GM21526 (cell line): ENCODE data around the gene MLF1.

ENCODE experiments used
- ATAC-seq: cut with Tn5 transposase; IDR thresholded peaks from one replicate; pipeline ENCODE4 v1.9.1; 2021; ENCODE audit warnings: moderate library complexity; ENCODE audit not compliant: unreplicated experiment, low FRiP score

The MLF1 gene

DNA sequence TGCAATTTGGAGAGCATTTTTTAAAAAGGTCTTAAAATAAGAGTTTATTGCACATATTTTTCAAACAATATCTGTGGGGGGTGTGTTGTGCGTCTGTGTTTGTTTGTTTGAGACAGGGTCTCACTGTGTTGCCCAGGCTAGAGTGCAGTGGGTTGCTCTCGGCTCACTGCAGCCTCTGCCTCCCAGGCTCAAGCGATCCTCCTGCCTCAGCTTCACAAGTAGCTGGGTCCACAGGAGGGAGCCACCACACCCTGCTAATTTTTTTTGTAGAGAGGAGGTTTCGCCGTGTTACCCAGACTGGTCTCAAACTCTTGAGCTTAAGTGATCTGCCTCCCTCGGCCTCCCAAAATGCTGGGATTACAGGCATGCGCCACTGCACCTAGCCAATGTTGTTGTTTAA is 2.7 kb downstream of the MLF1 start:
- no peak for ATAC-seq

DNA sequence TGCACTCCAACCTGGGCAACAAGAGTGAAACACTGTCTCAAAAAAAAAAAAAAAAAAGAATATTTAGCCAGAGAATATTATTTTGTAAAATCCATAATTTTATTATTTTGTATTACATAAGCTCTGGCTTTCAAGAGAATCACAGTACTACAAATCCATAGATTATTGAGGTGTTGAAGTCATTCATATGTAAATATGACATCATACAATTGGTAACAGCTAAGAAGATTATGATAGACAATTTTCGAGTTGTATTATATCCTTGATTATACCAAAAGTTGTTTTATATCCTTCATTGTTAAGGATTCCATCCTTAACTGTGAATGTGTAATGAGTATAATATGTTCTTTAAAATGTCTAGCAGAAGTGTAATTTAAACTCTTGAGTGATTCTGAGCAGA is 3.7 kb downstream of the MLF1 start:
- ATAC-seq = no peak

GRCh38 chr3:158590223-158590622 is 19.2 kb downstream of the MLF1 start:
- ATAC-seq = no peak

DNA sequence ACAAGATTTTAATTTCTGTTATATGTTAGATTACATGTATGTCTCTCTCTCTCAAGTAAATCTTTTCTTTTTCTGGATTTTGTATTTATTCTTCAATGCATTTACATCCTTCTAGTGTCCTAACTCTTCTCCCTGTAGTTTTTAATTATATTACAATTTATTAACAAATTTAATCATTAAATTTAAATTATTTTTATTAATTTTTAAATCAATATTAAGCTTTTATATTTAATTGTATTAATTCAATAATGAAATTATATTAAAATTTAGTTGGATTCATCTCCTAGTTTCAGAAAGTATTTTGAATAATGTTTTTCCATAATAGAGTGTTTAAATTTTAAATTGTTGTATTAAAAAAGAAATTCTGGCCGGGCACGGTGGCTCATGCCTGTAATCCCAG is 29.8 kb downstream of the MLF1 start:
- ATAC-seq = no peak

DNA sequence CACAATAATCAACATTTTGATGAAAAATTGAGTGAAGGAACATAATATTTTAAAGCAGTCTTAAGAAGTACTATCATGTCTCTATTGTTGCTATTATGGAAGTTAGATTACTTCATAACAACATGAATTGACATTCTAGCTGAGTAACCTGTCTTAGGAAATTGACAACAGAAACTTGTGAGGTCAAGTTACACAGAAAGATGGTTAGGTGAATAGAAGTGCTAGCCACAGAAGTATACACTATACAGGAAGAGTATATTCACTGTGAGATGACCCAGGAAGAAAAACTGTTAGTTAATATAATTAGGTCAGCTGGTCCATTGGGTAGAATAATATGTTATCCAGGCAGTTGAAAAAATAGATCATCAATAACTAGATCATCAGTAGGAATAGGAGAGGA is 31.2 kb downstream of the MLF1 start:
- no peak for ATAC-seq

DNA sequence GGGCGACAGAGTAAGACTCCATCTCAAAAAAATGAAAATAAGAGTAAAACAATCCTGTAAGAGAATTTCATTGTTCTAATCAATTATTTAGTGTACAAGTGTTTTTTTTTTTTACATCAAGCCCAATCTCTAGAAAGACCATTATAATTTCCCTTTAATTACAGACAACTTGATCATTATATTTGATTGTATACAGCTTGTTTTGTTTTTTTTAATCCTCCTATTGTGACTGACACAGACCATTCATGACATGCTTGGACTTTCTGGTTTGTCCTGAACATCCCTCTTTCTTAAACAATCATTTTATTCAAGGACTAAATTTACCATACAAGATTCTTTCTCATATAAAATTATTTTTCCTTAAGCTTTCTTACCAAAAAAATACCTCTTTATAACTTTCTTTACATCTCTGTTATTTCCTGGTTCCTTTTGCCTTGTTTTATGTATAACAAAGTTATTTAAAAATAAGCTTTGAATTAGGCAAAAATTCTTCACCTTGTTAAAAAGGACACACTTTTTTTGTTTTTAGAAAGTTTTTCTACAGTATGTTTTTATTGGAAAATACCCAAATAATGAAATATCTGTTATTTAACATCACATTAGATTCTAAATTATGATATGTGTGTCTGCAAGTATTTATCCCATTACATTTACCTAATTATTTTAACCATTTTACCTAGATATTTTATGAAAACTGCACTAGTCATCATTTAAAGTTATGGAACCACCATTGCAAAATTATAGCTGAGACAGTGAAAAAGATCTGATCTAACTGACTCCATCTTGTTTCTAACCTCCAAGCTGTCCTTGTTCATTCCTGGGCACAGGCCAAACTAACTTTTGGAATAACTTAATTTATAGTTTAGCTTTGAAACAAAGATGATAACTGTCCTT is 47.2 kb downstream of the MLF1 start:
- ATAC-seq = no peak

DNA sequence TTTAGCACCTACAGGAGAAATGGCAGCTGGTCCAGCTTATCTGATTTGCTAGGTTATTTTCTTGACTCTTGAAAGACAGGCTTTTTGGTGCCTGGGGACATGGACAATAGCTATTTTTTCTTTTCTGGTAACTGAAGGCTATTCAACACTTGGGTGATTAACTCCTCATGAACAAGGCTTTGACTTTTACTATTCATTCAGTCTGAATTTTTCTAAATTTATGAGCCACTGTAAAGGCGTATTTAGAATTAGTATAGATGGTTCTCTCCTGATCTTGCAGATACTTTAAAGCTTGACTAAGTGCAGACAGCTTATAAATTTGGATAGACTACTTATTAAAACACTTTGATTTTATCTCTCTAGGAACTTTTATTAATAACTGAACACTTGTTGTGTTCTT is 54.9 kb downstream of the MLF1 start:
- no peak for ATAC-seq

- no peak for ATAC-seq
Observed at GRCh38 chr3:158631981-158632380, 61.0 kb downstream of the MLF1 start.

DNA sequence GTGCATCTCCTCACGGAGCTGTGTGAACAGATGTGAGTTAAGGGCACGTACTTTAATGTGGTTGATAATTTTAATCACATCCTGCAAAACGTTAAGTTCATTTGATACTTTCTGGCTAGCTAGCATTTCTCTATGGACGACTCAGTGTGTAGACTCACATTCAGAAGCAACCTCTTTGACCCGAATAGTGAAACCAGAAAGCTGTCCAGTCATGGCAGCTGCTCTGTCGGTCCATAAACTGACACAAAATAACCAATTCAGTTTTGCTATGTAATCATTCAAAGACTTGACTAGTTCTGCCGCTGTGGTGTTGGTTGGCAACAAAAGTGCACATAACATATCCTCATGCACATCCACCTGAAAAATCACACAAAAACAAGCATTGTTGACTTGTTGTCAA is 69.7 kb downstream of the MLF1 start:
- ATAC-seq = no peak

- ATAC-seq = no peak
Observed at GRCh38 chr3:158642005-158642404, 71.0 kb downstream of the MLF1 start.

DNA sequence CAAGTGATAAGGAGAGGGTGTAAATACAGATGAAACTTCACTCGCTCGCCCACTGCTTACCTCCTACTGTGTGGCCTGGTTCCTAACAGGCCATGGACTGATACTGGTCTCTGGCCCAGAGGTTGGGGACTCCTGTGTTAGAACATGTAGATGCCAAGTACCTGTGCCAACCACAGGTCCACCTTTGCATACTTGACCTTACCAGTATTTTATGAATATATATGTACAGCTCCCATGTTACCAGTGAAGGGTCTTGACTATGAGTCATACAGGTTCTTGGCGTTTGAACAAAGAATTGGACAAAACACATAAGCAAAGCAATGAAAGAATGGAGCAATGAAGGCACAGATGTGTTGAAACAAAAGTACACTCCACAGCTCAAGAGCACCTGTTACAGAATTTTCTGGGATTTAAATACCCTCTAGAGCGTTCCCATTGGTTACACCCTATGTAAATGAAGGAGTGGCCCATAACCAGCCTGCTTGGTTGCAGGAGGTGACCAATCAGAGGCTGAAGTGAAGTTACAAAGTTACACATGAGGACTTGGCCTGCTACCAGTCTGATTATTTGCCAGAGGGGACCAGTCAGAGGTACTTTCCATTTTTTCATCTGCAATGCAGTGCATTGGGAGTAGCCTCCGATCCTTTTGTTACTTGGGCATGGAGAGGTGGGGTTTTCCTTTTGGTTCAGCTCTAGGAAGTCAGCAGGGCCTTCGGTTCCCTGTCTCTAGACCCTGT is 71.6 kb downstream of the MLF1 start:
- ATAC-seq = no peak

DNA sequence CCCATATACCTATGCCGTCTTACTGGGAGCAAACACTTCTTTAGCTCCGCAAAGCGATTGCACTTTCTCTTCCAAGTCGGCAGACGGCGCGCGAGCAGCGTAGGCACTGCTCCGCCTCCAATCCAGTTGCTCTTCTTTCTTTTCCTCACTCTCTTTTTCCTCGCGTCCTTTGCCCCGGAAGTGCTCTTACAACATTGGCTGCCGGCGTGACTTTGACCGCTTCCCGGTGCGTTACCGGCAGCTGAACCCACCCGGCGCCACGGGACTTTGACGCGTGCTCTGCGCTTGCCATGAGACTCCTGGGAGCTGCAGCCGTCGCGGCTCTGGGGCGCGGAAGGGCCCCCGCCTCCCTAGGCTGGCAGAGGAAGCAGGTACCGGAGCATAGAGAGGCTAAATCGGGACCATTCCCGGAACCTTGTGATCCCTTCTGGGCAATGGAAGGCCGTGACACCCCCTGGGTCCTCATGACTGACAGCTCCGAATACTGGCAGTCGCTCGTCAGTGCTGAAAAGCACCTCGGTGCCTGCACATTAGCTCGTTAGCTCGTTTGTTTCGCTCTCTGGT is 73.4 kb downstream of the MLF1 start, which contains the start of gene GFM1:
TSS of gene GFM1 (plus strand) at position 183 of the 564 bp plus-strand sequence. CDS start at position 291, 108 bp downstream.
- ATAC-seq = peak; percentile 99

DNA sequence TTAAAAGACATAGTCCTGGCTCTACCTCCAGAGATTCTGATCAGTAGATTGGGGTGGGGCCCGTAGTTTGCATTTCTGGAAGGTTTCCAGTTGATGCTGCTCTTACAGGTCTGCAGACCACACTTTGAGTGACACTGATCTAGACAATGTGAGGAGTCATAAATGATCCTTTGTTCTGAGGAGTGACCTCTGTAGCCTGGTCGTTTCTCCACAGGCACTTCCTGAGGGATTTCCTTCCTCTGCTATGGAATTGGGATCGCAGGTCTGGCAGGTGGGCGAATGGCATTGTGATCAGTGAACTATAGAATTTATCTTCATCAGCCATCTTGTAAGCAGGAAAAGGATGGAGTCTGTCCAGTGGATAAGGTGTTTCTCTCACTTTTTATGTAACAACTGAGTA is 78.8 kb downstream of the MLF1 start:
- no peak for ATAC-seq

- no peak for ATAC-seq
Observed at GRCh38 chr3:158651192-158651591, 80.2 kb downstream of the MLF1 start.

DNA sequence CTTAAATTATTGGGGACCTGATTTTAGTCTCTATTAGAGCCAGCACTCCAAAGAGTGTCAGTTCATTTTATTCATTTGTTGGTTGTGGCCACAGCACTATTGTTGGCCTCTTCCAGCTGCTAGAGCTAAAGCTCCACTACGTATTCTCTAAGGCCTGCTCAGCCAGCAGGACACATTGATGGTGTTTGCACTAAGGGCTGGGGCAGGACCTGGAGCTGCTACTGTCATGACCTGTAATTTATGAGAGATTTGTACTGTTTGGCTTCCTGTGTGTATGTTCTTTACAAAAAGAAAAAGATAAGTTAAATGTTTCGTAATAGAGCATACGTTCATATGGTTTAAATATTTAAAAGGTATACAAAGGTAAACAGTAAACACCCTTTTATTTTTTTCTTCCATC is 81.5 kb downstream of the MLF1 start:
- ATAC-seq = no peak
